ENCODE results near the gene TBCEL.

GRCh38 chr11:121058941-121059340 lies 35.0 kb downstream of the TBCEL start:
- TF ChIP-seq CTCF (IDR thresholded peaks at IDR 0.05) (no peak), POLR2A (IDR thresholded peaks at IDR 0.05) (no peak), POLR2AphosphoS5 (IDR thresholded peaks at IDR 0.05) (no peak)

Measured in upper lobe of left lung (tissue), 4 donors.